Naive thymus-derived CD4-positive, alpha-beta T cell (primary cell): Measurements from ENCODE around the gene TGFBI. TPM values are rescaled to one million over a fixed set of nuclear protein-coding genes. Genes with fewer than 3 reads are reported as not detected.

Source experiments
- polyA plus RNA-seq, 2 donors: library from polyadenylated mRNA; unstranded; fragments of 300-500 nt; fragmentation: Illumina TruSeq; gene quantifications; one replicate each; pipeline ENCODE4 v1.2.3, GENCODE V29; 2021
- total RNA-seq, 6 experiments: library from RNA in 5 of 6; stranded (reverse) in 5 of 6; gene quantifications; 1 replicate in 5 of 6; 2 replicates in 1 of 6; pipeline ENCODE4 v1.2.3 and lab custom pipeline; 2021 to 2026

Gene TGFBI
- total and polyA plus RNA-seq, 7 experiments from 2014 or later = 0.07 to 167 (median 18.5) TPM; not detected in 1

Other genes starting within 250 kb of the TGFBI start
- gene SLC25A48, start 194.3 kb upstream of the TGFBI start, total RNA-seq = not detected
- gene SLC25A48, start 194.3 kb upstream of the TGFBI start, polyA plus RNA-seq = not detected
- gene IL9, start 133.1 kb upstream of the TGFBI start, total RNA-seq = under 1 TPM in 1 of 5 experiments, not detected in 4; 0.70 TPM
- gene IL9, start 133.1 kb upstream of the TGFBI start, polyA plus RNA-seq = not detected
- gene LECT2, start 74.0 kb upstream of the TGFBI start, total RNA-seq = not detected
- not detected for gene LECT2, start 74.0 kb upstream of the TGFBI start, polyA plus RNA-seq
- gene SMAD5, start 103.9 kb downstream of the TGFBI start, total RNA-seq = 10 to 100 TPM in 2 of 5 experiments, 1 to 10 TPM in 3; 1.8 to 17.6 (median 9.0) TPM
- 1 to 10 TPM; 5.0 to 7.2 TPM for gene SMAD5, start 103.9 kb downstream of the TGFBI start, polyA plus RNA-seq
- not detected for gene SMIM32, start 164.2 kb downstream of the TGFBI start, total RNA-seq
- gene SMIM32, start 164.2 kb downstream of the TGFBI start, polyA plus RNA-seq = not detected